ENCODE results near the gene ATF3.

Gene ATF3

GRCh38 chr1:212608392-212608958 lies at the start of gene ATF3:
Gene ATF3, plus strand, starts transcription at chr1:212608761. Its CDS starts 6,261 bp downstream, at chr1:212615022.
- DNase-seq, result peak; percentile 99

GRCh38 chr1:212559929-212560328 lies 48.6 kb upstream of the ATF3 start:
- DNase-seq, result no peak

DNA sequence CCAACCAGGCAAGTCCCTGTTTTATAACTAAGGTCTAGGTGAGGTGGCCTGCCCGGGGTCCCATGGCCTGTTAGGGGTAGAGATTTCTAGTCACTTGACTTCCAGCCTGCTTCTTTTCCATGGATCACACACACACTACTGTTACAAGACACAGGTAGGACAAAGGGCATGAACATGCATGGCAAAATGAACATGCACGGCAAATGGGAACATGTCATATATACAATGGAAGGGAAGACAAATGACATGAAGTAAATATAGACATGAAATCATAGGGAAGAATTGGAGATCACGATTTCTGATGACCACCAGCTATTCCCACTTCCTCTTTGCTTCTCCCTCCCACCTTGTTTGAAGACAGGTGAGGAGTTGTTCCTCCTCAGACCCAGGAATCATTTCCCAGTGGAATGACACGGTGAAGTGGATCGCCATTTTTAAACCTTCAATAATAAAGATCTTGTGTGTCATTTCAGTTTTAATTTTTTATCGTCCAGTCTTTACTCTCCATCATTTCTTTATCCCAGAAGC lies 47.6 kb upstream of the ATF3 start:
- DNase-seq, result no peak

DNA sequence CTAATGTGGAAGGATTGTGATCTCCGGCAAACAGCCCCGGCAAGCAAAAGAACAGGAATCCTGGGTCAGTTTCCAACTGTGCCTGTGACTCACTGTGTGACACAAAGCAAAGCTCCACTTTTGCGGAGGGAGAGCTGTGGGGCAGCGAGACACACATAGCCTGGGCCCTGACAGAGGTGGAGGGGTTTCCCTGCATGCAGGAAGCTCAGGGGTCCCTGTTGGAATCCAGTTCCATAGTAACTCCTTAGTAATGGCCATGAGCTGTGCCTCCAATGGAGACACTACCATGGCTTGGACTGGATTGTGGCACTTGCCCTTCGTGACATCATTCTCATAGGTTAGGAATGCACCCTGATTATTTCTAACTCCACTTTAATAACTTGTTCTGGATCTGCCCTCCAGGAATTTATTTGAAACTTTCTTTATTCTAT lies 47.0 kb upstream of the ATF3 start:
- peak; percentile 37 for DNase-seq

GRCh38 chr1:212562771-212563170 lies 45.8 kb upstream of the ATF3 start:
- DNase-seq, result no peak

- DNase-seq, result no peak
Observed at GRCh38 chr1:212565079-212565478, 43.5 kb upstream of the ATF3 start.

GRCh38 chr1:212565571-212566305 lies 42.8 kb upstream of the ATF3 start:
- no peak for DNase-seq

GRCh38 chr1:212566522-212567479 lies 41.8 kb upstream of the ATF3 start:
- DNase-seq, result peak; percentile 57

DNA sequence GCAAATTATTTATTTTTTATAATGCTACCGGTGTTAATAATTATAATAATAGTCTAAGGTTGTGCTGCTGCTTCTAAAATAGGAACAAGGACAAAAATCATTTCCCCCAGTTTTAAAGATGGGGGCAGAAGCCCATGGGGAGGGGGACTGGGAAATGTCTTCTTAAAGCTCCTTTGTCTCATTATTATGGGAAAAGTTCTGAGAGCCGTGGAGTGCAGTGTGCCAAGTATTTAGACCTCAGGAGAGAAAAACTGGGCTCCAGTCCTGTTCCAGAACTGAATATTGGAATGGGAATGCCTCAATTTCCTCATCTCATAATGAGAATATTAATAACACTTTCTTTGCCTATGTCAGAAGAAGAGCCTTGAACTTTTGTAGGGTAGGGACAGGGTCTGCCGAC lies 40.9 kb upstream of the ATF3 start:
- no peak for DNase-seq

DNA sequence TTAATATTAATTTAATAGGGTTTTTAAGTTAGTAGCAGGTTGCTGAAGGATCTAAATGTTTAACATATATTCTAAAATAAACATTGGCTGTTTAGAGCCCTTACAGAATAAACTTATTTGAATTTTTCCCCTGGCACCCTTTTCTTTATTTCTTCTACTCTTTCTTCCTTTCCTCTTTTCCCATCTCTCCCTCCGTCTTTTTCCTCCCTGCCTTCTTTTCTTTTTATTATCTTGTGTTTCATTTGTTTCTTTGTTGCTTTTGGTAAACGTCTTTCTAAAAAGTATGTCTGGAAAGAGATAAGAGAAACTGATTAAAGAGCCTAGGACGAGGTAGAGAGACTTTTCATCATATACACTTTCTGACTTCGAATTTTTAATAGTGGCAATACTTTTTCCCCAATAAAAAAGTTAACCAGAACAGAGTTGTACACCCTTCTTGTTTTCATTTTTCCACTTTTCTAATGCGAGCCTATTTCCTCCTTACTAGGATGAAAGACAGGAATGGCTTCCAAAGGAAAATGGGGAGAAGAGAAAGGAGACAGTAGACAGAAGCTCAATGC lies 39.5 kb upstream of the ATF3 start:
- no peak for DNase-seq

GRCh38 chr1:212574732-212575131 lies 33.8 kb upstream of the ATF3 start:
- no peak for DNase-seq

DNA sequence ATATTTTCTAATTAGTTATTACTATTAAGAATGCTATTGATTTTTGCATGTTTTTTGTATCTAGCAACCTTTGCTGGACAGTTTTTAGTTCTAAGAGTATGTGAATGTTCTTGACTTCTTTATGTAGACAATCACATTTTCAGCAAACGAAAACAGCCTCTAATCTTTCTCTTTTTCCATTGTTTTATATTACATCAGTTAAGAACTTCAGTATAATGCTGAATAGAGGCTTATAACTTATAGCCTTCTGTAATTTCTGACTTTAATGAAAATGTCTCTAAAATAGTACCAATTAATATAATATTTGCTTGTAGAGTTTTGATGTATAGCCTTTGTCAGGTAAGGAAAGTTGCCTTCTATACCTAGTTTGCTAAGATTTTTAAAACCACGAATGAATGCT lies 33.2 kb upstream of the ATF3 start:
- no peak for DNase-seq

DNA sequence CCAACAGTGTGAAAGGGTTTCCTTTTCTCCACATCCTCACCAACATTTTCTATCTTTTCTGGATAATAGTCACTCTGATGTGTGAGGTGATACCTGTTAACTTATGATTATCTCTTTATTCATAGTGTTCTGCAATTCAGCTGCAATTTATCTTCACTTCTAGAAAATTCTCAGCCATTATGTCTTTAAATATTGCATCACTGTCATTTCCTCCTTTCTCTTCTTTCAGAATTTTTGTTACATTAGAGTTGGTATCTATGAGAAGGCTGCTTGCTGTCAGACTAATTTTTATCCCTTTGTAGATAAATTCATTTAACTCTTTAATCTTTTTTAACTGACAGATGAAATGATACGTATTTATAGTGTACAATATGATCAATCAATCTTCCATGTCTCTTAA lies 30.5 kb upstream of the ATF3 start:
- DNase-seq, result no peak

- no peak for DNase-seq
Observed at GRCh38 chr1:212581034-212581433, 27.5 kb upstream of the ATF3 start.

GRCh38 chr1:212582291-212582690 lies 26.3 kb upstream of the ATF3 start:
- no peak for DNase-seq

GRCh38 chr1:212582808-212583615 lies 25.5 kb upstream of the ATF3 start:
- no peak for DNase-seq

GRCh38 chr1:212583643-212584042 lies 24.9 kb upstream of the ATF3 start:
- no peak for DNase-seq

DNA sequence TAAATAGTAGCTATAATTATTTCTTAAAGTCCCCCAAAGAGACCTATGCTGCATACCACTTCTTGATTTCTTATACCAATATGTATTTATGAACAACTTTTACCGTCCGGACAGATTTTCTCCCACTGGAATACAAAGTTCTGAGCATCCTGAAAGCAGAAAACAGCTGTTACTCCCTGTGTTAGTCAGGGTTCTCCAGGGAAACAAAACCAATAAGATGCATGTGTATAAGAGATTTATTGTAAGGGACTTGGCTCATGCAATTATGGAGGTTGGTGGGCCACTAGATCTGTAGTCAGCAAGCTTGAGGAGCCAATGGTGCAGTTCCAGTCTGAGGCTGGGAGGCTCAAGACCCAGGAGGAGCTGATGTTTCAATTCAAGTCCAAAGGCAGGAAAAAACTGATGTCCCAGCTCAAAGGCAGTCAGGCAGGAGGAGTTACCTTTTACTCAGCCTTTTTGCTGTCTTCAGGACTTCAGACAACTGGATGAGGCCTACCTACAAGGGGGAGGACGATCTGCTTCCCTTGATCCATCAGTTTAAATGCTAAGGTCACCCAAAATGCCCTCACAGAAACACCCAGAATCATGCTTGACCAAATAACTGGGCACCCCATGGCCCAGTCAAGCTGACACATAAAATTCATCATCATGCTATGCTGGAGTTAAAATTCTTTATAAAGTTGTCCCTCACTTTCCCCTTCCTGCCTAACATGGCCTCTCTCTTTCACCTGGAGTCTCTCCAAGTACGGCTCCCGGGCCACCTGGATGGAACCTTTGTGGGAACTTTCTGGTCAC lies 24.3 kb upstream of the ATF3 start:
- DNase-seq, result no peak

- no peak for DNase-seq
Observed at GRCh38 chr1:212585210-212585609, 23.4 kb upstream of the ATF3 start.

- no peak for DNase-seq
Observed at GRCh38 chr1:212586206-212587015, 22.1 kb upstream of the ATF3 start.

Measured in fibroblast of upper back skin (primary cell).